ENCODE results near the gene RAB10.
A peak's percentile ranks its signal among the peaks of the same experiment; 100 is the strongest.
"Not testable (repeated sequence)": the region's sequence is repeated elsewhere in the genome, so short reads cannot be mapped to it uniquely, and the experiment has no call there.

Gene RAB10

DNA sequence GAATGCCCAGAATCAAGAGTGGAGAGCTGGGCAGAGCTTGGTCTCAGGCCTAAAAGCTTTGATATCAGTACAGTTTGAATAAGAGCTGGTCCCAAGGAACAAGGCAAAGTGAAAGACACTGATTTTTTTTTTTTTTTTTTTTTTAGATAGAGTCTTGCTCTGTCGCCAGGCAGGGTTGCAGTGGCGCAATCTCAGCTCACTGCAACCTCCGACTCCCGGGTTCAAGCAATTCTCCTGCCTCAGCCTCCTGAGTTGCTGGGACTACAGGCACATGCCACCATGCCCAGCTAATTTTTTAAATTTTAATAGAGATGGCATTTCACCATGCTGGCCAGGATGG is 17.2 kb upstream of the RAB10 start:
- DNase-seq = not testable (repeated sequence)

GRCh38 chr2:26017464-26018183 is 16.3 kb upstream of the RAB10 start:
- DNase-seq = peak; percentile 20

- DNase-seq = peak; percentile 86
These were observed 15.5 kb upstream of the RAB10 start for GRCh38 chr2:26018184-26019055.

DNA sequence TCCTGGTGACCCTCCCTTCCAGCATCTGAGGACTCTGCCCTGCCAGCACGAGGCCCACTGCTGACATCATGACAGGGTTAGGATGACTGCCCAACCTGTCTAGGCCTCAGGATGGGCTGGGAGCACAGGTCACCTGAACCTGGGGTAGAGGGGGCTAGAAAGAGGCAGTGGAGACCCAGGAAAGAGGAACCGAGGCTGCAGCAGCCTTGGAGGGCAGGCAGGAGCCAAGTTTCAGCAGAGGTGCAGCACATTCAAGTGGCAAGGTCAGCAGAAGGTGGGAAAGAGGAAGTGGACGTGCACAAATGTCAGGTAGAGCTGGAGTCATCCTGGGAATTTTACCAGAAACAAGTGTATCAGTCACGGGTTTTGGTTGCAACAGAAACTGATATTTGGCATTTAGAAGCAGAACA is 13.6 kb upstream of the RAB10 start:
- DNase-seq = no peak

- no peak for DNase-seq
These were observed 9.6 kb upstream of the RAB10 start for GRCh38 chr2:26024260-26024659.

DNA sequence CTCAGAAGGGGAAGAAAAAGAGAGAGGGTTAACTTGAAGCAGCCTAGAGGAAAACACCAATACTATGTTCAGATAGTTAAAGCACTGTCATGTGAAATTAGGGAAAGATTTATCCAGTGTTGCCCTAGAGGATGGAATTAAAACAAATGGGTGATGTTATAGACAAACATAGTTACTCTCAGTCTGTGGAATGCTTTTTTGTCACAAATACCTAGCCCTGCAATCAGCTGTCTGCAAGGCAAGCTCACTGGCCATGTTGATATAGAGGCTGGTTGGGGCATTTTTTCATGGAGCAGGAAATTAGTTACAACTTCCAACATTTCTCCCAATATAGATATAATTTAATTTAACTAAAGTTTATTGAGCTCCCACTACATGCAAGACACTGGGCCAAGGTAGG is 8.4 kb upstream of the RAB10 start:
- DNase-seq = no peak

DNA sequence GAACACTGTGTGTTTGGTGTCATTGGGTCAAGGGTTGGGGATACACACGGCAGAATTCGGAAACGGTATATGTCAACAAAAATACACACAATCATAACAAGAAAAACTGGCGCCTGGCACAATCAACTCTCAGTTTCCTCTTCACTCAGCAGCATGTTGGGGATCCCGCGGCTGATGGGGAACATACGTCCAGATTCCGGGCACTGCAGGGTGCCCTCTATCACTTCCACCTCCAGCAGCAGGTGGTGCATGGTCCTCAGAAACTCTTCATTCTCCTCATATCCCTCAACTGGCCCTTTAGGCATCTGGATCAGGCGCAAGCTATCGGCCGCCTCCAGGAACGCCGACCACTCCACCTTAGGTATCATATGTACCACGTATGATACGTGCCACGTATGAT is 5.8 kb upstream of the RAB10 start:
- not testable (repeated sequence) for DNase-seq

DNA sequence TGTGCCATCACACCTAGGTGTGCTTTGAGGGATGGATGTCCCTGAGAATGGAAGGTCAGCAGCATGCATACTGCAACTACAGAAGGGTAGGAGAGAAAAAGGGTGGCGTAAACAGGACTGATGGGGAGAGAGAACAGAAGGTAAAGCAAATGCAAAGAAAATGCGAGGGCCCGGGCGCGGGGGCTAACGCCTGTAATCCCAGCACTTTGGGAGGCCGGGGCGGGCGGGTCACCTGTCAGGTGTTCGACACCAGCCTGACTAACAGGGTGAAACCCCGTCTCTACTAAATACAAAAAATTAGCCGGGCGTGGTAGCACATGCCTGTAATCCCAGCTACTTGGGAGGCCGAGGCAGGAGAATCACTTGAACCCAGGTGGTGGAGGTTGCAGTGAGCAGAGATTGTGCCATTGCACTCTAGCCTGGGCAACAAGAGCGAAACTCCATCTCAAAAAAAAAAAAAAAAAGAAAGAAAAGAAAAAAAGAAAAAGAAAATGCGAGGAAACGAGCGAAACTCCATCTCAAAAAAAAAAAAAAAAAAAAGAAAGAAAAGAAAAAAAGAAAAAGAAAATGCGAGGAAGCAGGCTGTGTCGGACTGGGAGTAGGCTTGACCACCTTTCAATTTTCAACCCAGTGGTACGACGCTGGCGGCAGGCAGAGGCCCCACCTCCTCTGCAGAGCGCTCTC is 1.2 kb upstream of the RAB10 start:
- not testable (repeated sequence) for DNase-seq

- DNase-seq = peak; percentile 97
These were observed 540 bp upstream of the RAB10 start for GRCh38 chr2:26033270-26033817.

DNA sequence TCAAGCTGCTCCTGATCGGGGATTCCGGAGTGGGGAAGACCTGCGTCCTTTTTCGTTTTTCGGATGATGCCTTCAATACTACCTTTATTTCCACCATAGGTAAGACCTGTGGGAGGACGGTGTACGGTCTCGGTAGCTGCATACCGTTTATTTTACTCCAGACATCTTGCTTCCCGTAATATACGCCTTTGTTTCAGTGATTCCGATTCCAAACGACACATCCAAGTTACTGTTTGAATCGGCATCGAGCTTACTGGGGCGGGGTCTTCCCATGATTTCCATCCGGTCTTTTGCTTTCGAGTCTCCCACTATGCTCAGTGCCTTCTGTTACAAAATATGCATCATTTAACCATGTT is 731 bp downstream of the RAB10 start:
- DNase-seq = no peak

- peak; percentile 10 for DNase-seq
These were observed 1.3 kb downstream of the RAB10 start for GRCh38 chr2:26035090-26035743.

GRCh38 chr2:26039603-26040323 is 5.9 kb downstream of the RAB10 start:
- DNase-seq = no peak

GRCh38 chr2:26043109-26043508 is 9.2 kb downstream of the RAB10 start:
- no peak for DNase-seq

- DNase-seq = no peak
These were observed 10.2 kb downstream of the RAB10 start for GRCh38 chr2:26043862-26044696.

DNA sequence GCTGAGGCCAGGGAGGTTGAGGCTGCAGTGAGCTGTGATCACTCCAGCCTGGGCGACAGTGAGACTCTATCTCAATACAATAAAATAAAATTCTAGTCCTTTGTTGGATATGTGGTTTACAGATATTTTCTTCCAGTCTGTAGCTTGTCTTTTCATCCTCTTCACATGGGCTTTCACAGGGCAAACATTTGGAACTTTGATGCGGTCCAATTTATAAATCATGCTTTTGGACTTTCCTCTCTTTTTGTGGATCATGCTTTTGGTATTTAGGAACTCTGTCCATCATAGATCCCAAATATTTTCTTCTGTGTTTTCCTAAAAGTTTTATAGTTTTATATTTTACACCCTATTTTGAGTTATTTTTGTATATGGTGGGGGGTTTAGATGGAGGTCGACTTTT is 14.9 kb downstream of the RAB10 start:
- no peak for DNase-seq

GRCh38 chr2:26049641-26050040 is 15.8 kb downstream of the RAB10 start:
- DNase-seq = no peak

GRCh38 chr2:26052740-26053139 is 18.9 kb downstream of the RAB10 start:
- no peak for DNase-seq

DNA sequence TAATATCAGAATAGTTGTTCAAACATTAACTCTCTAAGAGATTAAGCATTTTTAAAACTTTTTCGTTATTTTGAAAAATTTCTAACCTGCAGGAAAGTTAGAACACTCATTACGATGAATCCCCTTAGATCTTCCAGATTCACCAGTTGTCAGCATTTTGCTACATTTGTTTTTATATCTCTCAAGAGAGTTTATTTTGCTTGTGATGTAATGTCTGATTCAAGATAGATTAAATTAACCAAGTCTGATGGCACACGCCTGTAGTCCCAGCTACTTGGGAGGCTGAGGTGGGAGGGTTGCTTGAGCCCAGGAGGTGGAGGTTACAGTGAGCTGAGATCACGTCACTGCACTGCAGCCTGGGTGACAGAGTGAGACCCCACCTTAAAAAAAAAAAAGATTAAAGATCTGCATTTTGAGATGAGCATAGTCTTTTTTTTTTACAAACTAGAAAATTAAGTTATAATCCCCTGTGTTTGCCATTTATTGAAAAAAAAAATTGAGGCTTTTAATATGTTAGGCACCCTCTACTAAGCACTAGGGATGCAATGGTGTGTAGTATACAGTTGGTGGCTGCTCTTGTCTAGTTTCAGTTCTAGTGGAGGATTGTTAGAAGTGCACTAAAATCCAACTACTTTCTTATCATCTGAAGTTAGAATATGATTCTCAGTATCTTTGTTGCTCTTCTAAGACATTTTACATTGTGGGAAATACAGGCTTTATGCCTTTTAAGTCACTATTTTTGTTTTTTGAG is 20.9 kb downstream of the RAB10 start:
- no peak for DNase-seq

- no peak for DNase-seq
These were observed 24.5 kb downstream of the RAB10 start for GRCh38 chr2:26058390-26058789.

GRCh38 chr2:26059542-26059941 is 25.7 kb downstream of the RAB10 start:
- DNase-seq = no peak

DNA sequence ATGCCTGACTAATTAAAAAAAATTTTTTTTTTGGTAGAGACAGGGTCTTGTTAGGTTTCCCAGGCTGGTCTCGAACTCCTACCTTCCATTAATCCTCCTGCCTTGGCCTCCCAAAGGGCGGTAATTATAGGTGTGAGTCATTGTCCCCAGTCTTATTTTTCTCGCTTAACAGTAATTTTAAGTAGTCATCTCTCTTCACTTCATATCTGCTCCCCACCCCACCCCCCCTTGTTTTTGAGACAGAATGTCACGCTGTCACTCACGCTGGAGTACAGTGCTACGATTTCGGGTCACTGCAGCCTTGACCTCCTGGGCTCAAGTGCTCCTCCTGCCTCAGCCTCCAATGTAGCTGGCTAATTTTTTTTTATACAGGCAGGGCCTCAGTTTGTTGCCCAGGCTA is 27.7 kb downstream of the RAB10 start:
- DNase-seq = no peak

Measured in DMS53 (cell line).